Astrocyte of the cerebellum (primary cell): Measurements from ENCODE around the gene ENPP5.
"Not testable (repeated sequence)": the region's sequence is repeated elsewhere in the genome, so short reads cannot be mapped to it uniquely, and the experiment has no call there.

Experiments
- DNase-seq: peaks from one replicate; pipeline ENCODE4 v3.0.0-alpha.2; 2011; ENCODE audit warnings: low read depth
- H3K4me3 ChIP-seq: 2 replicates; pipeline ENCODE4 v1.5.1; 2011; ENCODE audit warnings: mild to moderate bottlenecking, low read depth, low read length, moderate library complexity
- in situ Hi-C: cut with HindIII; loops from 2 replicates; pipeline ENCODE4 v1.10.0; 2017; ENCODE audit warnings: low sequenced_read_pairs
- TF ChIP-seq, protein P1 (sequence below): IDR thresholded peaks from 2 replicates; pipeline ENCODE4 v1.5.1; 2012; ENCODE audit warnings: low read length, low read depth, moderate library complexity, mild to moderate bottlenecking; ENCODE audit errors: missing control alignments

ENPP5 gene

DNA sequence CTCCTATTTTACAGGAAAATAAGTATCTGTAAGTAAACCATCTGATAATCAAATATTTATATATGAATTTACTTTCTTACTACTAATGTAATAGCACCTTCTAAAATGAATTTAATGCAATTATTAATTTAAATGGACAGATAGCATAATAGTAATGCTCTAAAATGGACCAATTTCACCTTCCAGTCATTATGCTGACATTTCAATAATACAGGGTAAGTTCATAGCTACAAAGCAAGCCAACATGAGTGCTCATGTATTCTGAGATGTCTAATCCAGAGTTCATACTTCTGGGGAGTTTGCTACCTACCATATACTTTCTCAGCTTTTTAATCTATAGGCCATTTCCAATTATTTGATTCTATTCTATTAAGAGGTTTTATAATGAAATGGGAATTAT lies 11.6 kb downstream of the ENPP5 start:
- no peak overlapping the region for H3K4me3 ChIP-seq
- no peak for DNase-seq
- TF ChIP-seq, protein P1, sequence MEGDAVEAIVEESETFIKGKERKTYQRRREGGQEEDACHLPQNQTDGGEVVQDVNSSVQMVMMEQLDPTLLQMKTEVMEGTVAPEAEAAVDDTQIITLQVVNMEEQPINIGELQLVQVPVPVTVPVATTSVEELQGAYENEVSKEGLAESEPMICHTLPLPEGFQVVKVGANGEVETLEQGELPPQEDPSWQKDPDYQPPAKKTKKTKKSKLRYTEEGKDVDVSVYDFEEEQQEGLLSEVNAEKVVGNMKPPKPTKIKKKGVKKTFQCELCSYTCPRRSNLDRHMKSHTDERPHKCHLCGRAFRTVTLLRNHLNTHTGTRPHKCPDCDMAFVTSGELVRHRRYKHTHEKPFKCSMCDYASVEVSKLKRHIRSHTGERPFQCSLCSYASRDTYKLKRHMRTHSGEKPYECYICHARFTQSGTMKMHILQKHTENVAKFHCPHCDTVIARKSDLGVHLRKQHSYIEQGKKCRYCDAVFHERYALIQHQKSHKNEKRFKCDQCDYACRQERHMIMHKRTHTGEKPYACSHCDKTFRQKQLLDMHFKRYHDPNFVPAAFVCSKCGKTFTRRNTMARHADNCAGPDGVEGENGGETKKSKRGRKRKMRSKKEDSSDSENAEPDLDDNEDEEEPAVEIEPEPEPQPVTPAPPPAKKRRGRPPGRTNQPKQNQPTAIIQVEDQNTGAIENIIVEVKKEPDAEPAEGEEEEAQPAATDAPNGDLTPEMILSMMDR, result no peak
- in situ Hi-C loops, result no loop called here

GRCh38 chr6:46156701-46157100 lies 14.1 kb downstream of the ENPP5 start:
- TF ChIP-seq, protein P1, result no peak
- no peak overlapping the region for H3K4me3 ChIP-seq
- in situ Hi-C loops, result no loop called here
- DNase-seq, result no peak

DNA sequence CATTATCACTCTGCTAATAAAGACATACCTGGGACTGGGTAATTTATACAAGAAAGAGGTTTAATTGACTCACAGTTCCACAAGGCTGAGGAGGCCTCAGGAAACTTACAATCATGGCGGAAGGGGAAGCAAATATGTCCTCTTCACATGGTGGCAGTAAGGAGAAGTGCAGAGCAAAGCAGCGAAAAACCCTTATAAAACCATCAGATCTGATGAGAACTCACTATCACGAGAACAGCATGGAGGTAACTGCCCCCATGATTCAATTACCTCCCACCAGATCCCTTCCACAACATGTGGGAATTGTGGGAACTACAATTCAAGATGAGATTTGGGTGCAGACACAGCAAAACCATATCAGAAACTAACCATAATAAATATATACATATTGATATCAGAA lies 21.7 kb downstream of the ENPP5 start:
- DNase-seq, H3K4me3 ChIP-seq, in situ Hi-C loops: not testable (repeated sequence)

DNA sequence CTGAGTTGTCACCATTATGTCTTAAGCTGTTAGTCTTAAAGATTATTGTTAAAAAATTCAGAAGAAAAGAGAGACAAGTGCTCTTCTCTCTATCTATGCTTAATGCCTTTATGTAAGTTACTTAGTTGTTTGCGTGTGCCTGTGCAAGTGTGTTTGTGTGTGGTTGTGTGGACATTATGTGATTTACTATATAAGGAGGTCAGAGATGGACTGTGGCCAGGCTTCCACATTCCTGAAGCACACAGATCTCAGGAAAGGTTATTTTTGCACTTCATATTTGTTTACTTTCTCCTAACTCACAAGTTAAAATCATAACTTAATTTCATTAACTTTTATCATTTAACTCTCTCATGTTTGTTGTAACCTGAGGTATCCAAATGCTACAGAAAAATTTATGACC lies 26.5 kb downstream of the ENPP5 start:
- in situ Hi-C loops, result no loop called here

DNA sequence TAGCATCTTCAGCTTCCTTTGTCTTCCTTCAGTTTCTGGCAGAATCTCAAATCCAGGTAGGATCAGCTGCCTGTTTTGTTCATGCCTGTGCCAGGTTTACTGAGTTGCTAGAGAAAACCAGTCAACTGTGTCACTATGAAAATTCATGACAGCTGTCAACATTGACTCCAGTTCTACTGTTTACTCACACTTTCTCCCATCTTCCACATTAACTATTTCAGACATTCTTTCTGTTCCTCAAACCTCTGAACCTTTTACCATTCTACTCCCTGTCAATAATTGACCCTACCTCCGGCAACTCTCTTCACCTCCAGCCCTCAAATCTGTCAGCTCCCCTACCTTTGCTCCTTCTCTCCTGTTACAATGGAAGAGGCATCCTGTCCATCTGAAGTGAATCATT lies 32.5 kb downstream of the ENPP5 start:
- no peak for DNase-seq
- in situ Hi-C loops, result no loop called here
- TF ChIP-seq, protein P1, result no peak

More for the DNA sequence above, 26.5 kb downstream of the ENPP5 start:
- TF ChIP-seq, protein P1, result no peak
- no peak overlapping the region for H3K4me3 ChIP-seq
- DNase-seq, result no peak

DNA sequence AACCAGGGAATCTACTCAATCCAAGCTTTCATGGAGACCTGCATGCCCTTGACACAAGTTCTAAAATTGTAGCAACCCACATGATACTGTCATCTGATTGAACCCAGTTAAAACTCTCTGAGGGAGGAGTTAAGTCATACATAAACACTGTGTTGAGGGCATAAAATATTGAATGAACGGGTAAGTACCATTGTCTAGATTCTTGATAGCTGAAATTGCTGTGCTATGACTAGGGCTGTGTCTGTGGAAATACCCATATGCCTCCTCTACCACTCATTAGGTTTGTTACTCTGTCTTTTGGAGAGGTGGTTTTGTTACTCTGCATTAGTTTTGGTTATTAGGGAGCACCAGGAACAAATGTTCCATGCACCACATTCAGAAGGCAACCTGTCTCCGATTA lies 33.4 kb downstream of the ENPP5 start:
- in situ Hi-C loops, result no loop called here
- no peak for DNase-seq
- no peak overlapping the region for H3K4me3 ChIP-seq
- TF ChIP-seq, protein P1, result no peak

More for the DNA sequence above, 32.5 kb downstream of the ENPP5 start:
- H3K4me3 ChIP-seq, result no peak overlapping the region

DNA sequence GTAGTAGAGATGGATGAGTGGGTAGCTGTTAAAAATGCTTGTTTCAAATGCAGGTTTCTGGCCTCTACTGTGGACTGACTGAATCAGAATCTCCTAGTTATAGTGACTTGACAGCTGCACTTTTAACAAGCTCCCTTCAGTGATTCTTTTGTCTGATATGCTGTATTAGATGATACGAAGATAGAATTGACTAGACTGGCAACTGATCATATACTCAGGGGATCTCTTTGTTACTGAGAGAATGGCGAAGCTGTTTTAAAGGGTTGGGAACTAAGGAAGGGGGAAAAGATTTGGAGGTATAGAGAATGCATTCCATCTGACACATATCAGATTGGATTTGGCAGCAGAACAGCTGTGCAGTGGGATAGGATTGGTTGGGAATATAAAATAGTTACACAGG lies 33.9 kb downstream of the ENPP5 start:
- no peak for DNase-seq
- TF ChIP-seq, protein P1, result no peak
- in situ Hi-C loops, result no loop called here
- H3K4me3 ChIP-seq, result no peak overlapping the region
